Stimulated activated CD4-positive, alpha-beta T cell treated with anti-CD3 and anti-CD28 coated beads, Interleukin-1b, Interleukin-23, amount 100 ng/mL, for 4 hours (primary cell): ENCODE data around the gene RTF1.
"Not testable (repeated sequence)": the region's sequence is repeated elsewhere in the genome, so short reads cannot be mapped to it uniquely, and the experiment has no call there.

Experiments used
- DNase-seq, 2 donors: peaks; one replicate each; pipeline ENCODE4 v3.0.0-alpha.2; 2020; ENCODE audit warnings: low read depth in 2 of 2

Gene RTF1

GRCh38 chr15:41416742-41417417, at the start of gene RTF1:
RTF1 (plus strand) TSS chr15:41417095; CDS start chr15:41417116, 21 bp downstream.
- peak; percentile 98 to 99 for DNase-seq

GRCh38 chr15:41367418-41367817, 49.5 kb upstream of the RTF1 start:
- DNase-seq, result no peak

GRCh38 chr15:41377978-41378377, 38.9 kb upstream of the RTF1 start:
- DNase-seq, result no peak

GRCh38 chr15:41383974-41384749, 32.7 kb upstream of the RTF1 start:
- not testable (repeated sequence) for DNase-seq

GRCh38 chr15:41387646-41388045, 29.2 kb upstream of the RTF1 start:
- no peak for DNase-seq

- no peak for DNase-seq
These were observed 24.2 kb upstream of the RTF1 start for GRCh38 chr15:41392659-41393058.

- no peak for DNase-seq
These were observed 22.0 kb upstream of the RTF1 start for GRCh38 chr15:41394924-41395323.

GRCh38 chr15:41396111-41396510, 20.8 kb upstream of the RTF1 start:
- no peak for DNase-seq

GRCh38 chr15:41401904-41402267, 15.0 kb upstream of the RTF1 start:
- no peak for DNase-seq

- no peak for DNase-seq
These were observed 9.6 kb upstream of the RTF1 start for GRCh38 chr15:41407341-41407740.

GRCh38 chr15:41408234-41408641, 8.7 kb upstream of the RTF1 start:
- DNase-seq, result no peak

- DNase-seq, result no peak
These were observed 5.9 kb upstream of the RTF1 start for GRCh38 chr15:41411031-41411430.

- DNase-seq, result no peak
These were observed 5.5 kb upstream of the RTF1 start for GRCh38 chr15:41411441-41411840.

- DNase-seq, result peak in 1 of 2 donors; percentile 15
These were observed 660 bp upstream of the RTF1 start for GRCh38 chr15:41416128-41416741.

- DNase-seq, result peak in 1 of 2 donors; percentile 32
These were observed 712 bp downstream of the RTF1 start for GRCh38 chr15:41417418-41418195.

- DNase-seq, result no peak
These were observed 7.2 kb downstream of the RTF1 start for GRCh38 chr15:41423979-41424659.

- DNase-seq, result no peak
These were observed 7.9 kb downstream of the RTF1 start for GRCh38 chr15:41424809-41425208.

- DNase-seq, result not testable (repeated sequence)
These were observed 9.0 kb downstream of the RTF1 start for GRCh38 chr15:41425907-41426306.

GRCh38 chr15:41429003-41429890, 12.4 kb downstream of the RTF1 start:
- no peak for DNase-seq

GRCh38 chr15:41435037-41435786, 18.3 kb downstream of the RTF1 start:
- no peak for DNase-seq
